ENCODE results near the gene SCT.

GRCh38 chr11:660681-661444 lies 33.9 kb upstream of the SCT start:
- TF ChIP-seq YY1 (IDR thresholded peaks at IDR 0.05; ENCODE audit: insufficient read depth, insufficient read length), result no peak
- TF ChIP-seq SUZ12 (IDR thresholded peaks at IDR 0.05; ENCODE audit: extremely low read depth, insufficient read depth, insufficient read length), result no peak
- TF ChIP-seq ZNF274 (IDR thresholded peaks at IDR 0.05; ENCODE audit: low read depth, low read length), result no peak

Measured in NT2/D1 (cell line).